GM19372 (cell line): Measurements from ENCODE around the gene DNAJC13.
"Not testable (repeated sequence)": the region's sequence is repeated elsewhere in the genome, so short reads cannot be mapped to it uniquely, and the experiment has no call there.

Experiments
- ATAC-seq: cut with Tn5 transposase; IDR thresholded peaks from one replicate; pipeline ENCODE4 v1.9.1; 2021; ENCODE audit warnings: mild to moderate bottlenecking, low read depth, moderate library complexity; ENCODE audit not compliant: unreplicated experiment

DNAJC13 gene

GRCh38 chr3:132542577-132542976 is 125.3 kb downstream of the DNAJC13 start:
- no peak for ATAC-seq

- no peak for ATAC-seq
Measured at GRCh38 chr3:132543011-132543739, 125.9 kb downstream of the DNAJC13 start.

- no peak for ATAC-seq
Measured at GRCh38 chr3:132544130-132544529, 126.8 kb downstream of the DNAJC13 start.

- ATAC-seq, result no peak
Measured at GRCh38 chr3:132545471-132545870, 128.2 kb downstream of the DNAJC13 start.

- ATAC-seq, result no peak
Measured at GRCh38 chr3:132549169-132549568, 131.9 kb downstream of the DNAJC13 start.

- ATAC-seq, result peak; percentile 84
Measured at GRCh38 chr3:132549890-132550578, 132.7 kb downstream of the DNAJC13 start.

GRCh38 chr3:132550579-132551305 is 133.4 kb downstream of the DNAJC13 start:
- ATAC-seq, result no peak

GRCh38 chr3:132553826-132554225 is 136.5 kb downstream of the DNAJC13 start:
- ATAC-seq, result no peak

GRCh38 chr3:132554437-132554836 is 137.1 kb downstream of the DNAJC13 start:
- no peak for ATAC-seq

GRCh38 chr3:132555306-132556035 is 138.2 kb downstream of the DNAJC13 start:
- ATAC-seq, result no peak

- not testable (repeated sequence) for ATAC-seq
Measured at GRCh38 chr3:132556036-132556386, 138.7 kb downstream of the DNAJC13 start.

GRCh38 chr3:132556508-132557159 is 139.3 kb downstream of the DNAJC13 start:
- no peak for ATAC-seq

- no peak for ATAC-seq
Measured at GRCh38 chr3:132561003-132561402, 143.7 kb downstream of the DNAJC13 start.

- ATAC-seq, result no peak
Measured at GRCh38 chr3:132563420-132564069, 146.2 kb downstream of the DNAJC13 start.

- ATAC-seq, result no peak
Measured at GRCh38 chr3:132564070-132564465, 146.8 kb downstream of the DNAJC13 start.

- no peak for ATAC-seq
Measured at GRCh38 chr3:132568422-132568821, 151.1 kb downstream of the DNAJC13 start.

GRCh38 chr3:132569153-132569552 is 151.9 kb downstream of the DNAJC13 start:
- no peak for ATAC-seq

- no peak for ATAC-seq
Measured at GRCh38 chr3:132569580-132569979, 152.3 kb downstream of the DNAJC13 start.

- no peak for ATAC-seq
Measured at GRCh38 chr3:132570016-132570415, 152.7 kb downstream of the DNAJC13 start.

GRCh38 chr3:132573797-132574211 is 156.5 kb downstream of the DNAJC13 start:
- ATAC-seq, result no peak
